HK-2 (cell line): ENCODE data around the gene POU4F2.
"Not testable (repeated sequence)": the region's sequence is repeated elsewhere in the genome, so short reads cannot be mapped to it uniquely, and the experiment has no call there.

Experiments used
- DNase-seq: peaks from one replicate; pipeline ENCODE4 v3.0.0-alpha.2; 2018; ENCODE audit not compliant: unreplicated experiment

Gene POU4F2

DNA sequence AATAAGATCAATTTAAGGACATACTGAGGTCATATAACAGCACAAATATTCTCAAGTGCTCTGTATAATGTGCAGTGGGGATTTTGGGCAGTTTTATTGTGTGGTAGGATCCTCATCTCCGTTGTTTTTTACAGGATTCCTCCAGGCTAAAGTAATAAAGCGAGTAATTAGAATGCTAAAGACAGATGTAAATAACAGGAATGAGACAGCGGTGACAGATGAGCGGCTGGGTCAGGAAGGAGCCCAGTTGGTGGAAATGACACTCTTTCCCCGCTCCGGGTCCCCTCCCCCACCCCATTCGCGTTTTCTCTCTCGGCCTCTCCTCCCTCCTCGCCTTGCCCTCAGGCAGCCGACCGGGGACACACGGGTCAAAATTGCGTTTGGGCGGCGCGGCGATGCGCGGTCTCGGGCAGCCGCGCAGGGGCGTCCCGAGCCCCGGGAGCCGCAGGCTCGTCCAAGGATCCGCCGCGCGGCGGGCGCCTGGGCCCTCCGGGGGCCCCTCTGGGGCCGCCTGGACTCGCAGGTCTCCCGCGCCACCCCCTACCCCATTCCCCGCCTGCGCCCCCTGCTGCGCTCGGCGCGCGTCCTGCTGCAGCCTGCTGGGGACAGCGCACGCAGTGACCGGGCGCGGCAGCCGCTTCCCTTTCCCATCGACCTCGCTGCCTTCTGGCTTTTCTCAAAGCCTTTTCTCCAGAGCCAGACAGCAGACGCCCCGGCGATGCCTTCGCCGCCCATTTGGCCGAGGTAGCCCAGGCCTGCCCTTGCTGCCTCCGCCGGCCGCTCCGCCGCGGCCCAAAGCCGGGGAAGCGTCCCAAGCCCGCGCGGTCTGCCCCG is 16.2 kb downstream of the POU4F2 start:
- DNase-seq = no peak

DNA sequence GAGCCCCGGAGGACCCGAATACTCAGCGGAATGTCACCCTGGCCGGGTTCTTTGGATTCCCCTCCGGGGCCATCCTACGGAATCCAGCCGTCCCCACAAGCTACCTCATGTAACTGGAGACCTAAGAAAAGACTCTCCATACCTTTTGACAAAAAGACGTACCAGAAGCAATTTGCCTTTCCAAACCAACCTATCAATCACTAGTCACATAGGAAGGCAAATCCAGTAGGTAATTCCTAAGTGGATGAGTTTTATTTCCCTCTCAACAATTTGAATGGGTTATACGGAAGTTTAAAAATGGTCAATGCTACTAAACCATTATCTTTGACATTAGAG is 16.8 kb downstream of the POU4F2 start:
- no peak for DNase-seq

DNA sequence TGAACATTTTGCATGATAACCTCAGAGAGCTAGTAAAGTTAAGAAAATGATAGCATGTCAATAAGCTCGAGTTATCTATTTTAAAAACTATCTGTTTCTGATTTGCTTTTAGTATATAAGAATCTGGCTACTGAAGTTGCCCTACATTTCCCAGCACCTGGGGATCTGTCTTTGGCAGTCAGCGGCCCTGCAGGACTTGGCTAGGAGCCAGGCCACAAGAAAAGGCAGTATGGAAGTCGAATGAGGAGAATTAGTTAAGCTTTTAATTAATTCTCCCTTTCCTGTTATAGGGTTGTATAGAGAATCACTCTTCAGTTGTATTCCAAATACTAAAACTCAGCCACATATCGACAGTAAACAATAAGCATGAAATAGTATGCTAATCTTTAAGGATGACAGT is 22.7 kb downstream of the POU4F2 start:
- DNase-seq = no peak

DNA sequence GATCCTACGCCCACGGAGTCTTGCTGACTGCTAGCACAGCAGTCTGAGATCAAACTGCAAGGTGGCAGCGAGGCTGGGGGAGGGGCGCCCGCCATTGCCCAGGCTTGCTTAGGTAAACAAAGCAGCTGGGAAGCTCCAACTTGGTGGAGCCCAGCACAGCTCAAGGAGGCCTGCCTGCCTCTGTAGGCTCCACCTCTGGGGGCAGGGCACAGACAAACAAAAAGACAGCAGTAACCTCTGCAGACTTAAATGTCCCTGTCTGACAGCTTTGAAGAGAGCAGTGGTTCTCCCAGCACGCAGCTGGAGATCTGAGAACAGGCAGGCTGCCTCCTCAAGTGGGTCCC is 25.2 kb downstream of the POU4F2 start:
- not testable (repeated sequence) for DNase-seq

DNA sequence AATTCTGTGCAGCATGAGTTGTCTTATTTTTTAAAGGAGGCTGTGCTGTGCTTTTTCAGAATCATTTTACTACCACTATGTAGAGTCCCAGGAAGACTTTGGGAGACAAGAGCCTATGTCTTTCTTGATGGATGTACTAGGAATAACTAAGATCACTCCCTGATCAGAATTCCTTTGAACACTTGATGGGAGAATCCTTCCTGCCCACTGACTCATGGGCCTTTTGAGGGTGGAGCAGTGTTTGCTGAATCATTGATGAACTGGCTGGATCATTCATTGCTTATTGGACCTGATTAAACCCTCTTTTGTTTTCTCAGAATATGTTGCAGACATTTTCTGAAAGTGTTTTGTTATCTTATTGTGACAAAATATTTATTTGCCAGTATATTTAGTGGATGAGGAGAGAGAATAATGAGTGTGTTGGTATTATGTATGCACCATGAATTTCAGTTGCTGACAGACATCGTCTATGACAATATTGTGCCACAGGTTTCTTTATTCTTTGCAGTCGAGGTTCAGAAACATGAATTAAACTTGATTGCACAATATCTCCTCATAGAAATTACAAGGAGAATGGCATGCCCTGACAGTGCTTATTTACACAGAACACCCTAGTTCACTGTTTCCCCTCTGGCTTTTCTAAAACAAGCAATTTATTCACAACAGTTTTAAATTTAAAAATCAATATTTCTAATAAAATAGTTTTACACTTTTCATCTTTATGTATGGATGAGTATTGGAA is 36.3 kb downstream of the POU4F2 start:
- no peak for DNase-seq
